GM18502 (cell line): ENCODE measurements around the gene ADRA2B.
A peak's percentile ranks its signal among the peaks of the same experiment; 100 is the strongest.
"Not testable (repeated sequence)": the region's sequence is repeated elsewhere in the genome, so short reads cannot be mapped to it uniquely, and the experiment has no call there.

Experiments used
- ATAC-seq: cut with Tn5 transposase; IDR thresholded peaks from one replicate; pipeline ENCODE4 v1.9.1; 2021; ENCODE audit warnings: mild to moderate bottlenecking; ENCODE audit not compliant: unreplicated experiment, poor library complexity

ADRA2B gene

GRCh38 chr2:96116424-96116878 is at the start of gene ADRA2B:
Gene ADRA2B (minus strand): TSS chr2:96116571. CDS start chr2:96116149, 422 bp downstream.
- peak; percentile 56 for ATAC-seq

GRCh38 chr2:96164459-96165184 is 48.3 kb upstream of the ADRA2B start:
- ATAC-seq, result peak; percentile 80

- ATAC-seq, result peak; percentile 67
These were observed 47.5 kb upstream of the ADRA2B start for GRCh38 chr2:96163768-96164429.

GRCh38 chr2:96163415-96163767 is 47.0 kb upstream of the ADRA2B start:
- peak; percentile 4 for ATAC-seq

- ATAC-seq, result no peak
These were observed 45.5 kb upstream of the ADRA2B start for GRCh38 chr2:96161898-96162297.

GRCh38 chr2:96160366-96160765 is 44.0 kb upstream of the ADRA2B start:
- ATAC-seq, result not testable (repeated sequence)

GRCh38 chr2:96159084-96159830 is 42.9 kb upstream of the ADRA2B start:
- no peak for ATAC-seq

- no peak for ATAC-seq
These were observed 42.2 kb upstream of the ADRA2B start for GRCh38 chr2:96158554-96158940.

- peak; percentile 59 for ATAC-seq
These were observed 41.5 kb upstream of the ADRA2B start for GRCh38 chr2:96157649-96158553.

GRCh38 chr2:96156926-96157648 is 40.7 kb upstream of the ADRA2B start:
- ATAC-seq, result peak; percentile 41

- ATAC-seq, result no peak
These were observed 39.8 kb upstream of the ADRA2B start for GRCh38 chr2:96156011-96156820.

GRCh38 chr2:96154506-96155380 is 38.4 kb upstream of the ADRA2B start:
- ATAC-seq, result no peak

GRCh38 chr2:96153991-96154431 is 37.6 kb upstream of the ADRA2B start:
- no peak for ATAC-seq

GRCh38 chr2:96153291-96153713 is 36.9 kb upstream of the ADRA2B start:
- no peak for ATAC-seq

GRCh38 chr2:96152304-96153161 is 36.2 kb upstream of the ADRA2B start:
- no peak for ATAC-seq

- no peak for ATAC-seq
These were observed 35.4 kb upstream of the ADRA2B start for GRCh38 chr2:96151595-96152303.
